ENCODE results near the gene JAM3. TPM values are rescaled to one million over a fixed set of nuclear protein-coding genes. Genes with fewer than 3 reads are reported as not detected.

JAM3 gene
- total and polyA plus RNA-seq, 10 of the 15 experiments (the other 5 are each of a cell fraction or from before 2014, with no cell fraction given): 0.04 to 1.1 (median 0.32) TPM; not detected in 1

- FAIRE-seq (no peak), ATAC-seq (no peak), DNase-seq (ENCODE audit: low read depth, low spot score) (no peak)
- Histone ChIP-seq H3K79me2 (ENCODE audit: control insufficient read depth, insufficient read depth, low read length) (no peaks in the 10 kb centered on the region), H3K4me2 (ENCODE audit: control insufficient read depth, insufficient read depth) (no peak overlapping the region), H3K9me3 (replicated peaks; ENCODE audit: control insufficient read depth, insufficient read depth, low read length) (no peaks in the 10 kb centered on the region), H3K27me3 (replicated peaks in 1 of 2; ENCODE audit: control insufficient read depth in 2 of 2, insufficient read depth in 2 of 2, low read length in 1 of 2) (no peaks in the 10 kb centered on the region; a peak in 2 of 4 replicates), H3K27ac (ENCODE audit: control insufficient read depth, insufficient read depth) (no peak overlapping the region), H3K9ac (ENCODE audit: control insufficient read depth, insufficient read depth, low read length) (no peak overlapping the region), H2AFZ (ENCODE audit: control insufficient read depth, low read depth, low read length) (no peak overlapping the region), H3K4me1 (ENCODE audit: control insufficient read depth, insufficient read depth, low read length) (peaks cover 4% of the 10 kb centered on the region; the same call in 1 of the 2 replicates), H3K36me3 (ENCODE audit: control insufficient read depth in 2 of 2, insufficient read depth in 2 of 2, low read length in 1 of 2) (no peaks in the 10 kb centered on the region), H4K20me1 (ENCODE audit: control insufficient read depth, insufficient read depth) (no peaks in the 10 kb centered on the region), H3K4me3 (no peak overlapping the region)
- no TSS peak for BruUV-seq (replicated peaks)
- ChIA-PET POLR2A (no interaction called here), RAD21 (ENCODE audit: unreplicated experiment) (no interaction called here), SMC1A (ENCODE audit: uncharacterized antibody, unreplicated experiment) (interaction anchor here (0.5 kb wide), 1 partner anchor 1055 kb away, joined by 4 read pairs; no protein-coding TSS in a partner anchor), CTCF (interaction anchor here (4.0 kb wide), 1 partner anchor 9 kb away, joined by 15 read pairs; no protein-coding TSS in a partner anchor)
- WGBS (ENCODE audit: insufficient coverage, insufficient replicate concordance, low lambda C conversion rate, missing lambda C conversion rate): 37% methylated on average over 27 of the region's 30 CpGs
- in situ Hi-C loops (cut with MboI) (no loop called here), intact Hi-C loops (cut with micrococcal nuclease; ENCODE audit: unreplicated experiment) (no loop called here)
- no peak for TF ChIP-seq POLR2AphosphoS5 (IDR thresholded peaks at IDR 0.05; ENCODE audit: low read length)
- no peak for TF ChIP-seq PAX8 (IDR thresholded peaks at IDR 0.05)
- TF ChIP-seq MYC (IDR thresholded peaks at IDR 0.05; ENCODE audit: insufficient read depth, insufficient read length, insufficient replicate concordance, low read length, severe bottlenecking): no peak
- TF ChIP-seq, protein P1, sequence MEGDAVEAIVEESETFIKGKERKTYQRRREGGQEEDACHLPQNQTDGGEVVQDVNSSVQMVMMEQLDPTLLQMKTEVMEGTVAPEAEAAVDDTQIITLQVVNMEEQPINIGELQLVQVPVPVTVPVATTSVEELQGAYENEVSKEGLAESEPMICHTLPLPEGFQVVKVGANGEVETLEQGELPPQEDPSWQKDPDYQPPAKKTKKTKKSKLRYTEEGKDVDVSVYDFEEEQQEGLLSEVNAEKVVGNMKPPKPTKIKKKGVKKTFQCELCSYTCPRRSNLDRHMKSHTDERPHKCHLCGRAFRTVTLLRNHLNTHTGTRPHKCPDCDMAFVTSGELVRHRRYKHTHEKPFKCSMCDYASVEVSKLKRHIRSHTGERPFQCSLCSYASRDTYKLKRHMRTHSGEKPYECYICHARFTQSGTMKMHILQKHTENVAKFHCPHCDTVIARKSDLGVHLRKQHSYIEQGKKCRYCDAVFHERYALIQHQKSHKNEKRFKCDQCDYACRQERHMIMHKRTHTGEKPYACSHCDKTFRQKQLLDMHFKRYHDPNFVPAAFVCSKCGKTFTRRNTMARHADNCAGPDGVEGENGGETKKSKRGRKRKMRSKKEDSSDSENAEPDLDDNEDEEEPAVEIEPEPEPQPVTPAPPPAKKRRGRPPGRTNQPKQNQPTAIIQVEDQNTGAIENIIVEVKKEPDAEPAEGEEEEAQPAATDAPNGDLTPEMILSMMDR (IDR thresholded peaks at IDR 0.05 in 2 of 3, conservative IDR thresholded peaks at IDR 0.05 in 1 of 3; ENCODE audit: control insufficient read depth in 2 of 3, extremely low read depth in 1 of 3, insufficient read depth in 1 of 3, low read depth in 3 of 3, low read length in 3 of 3): no peak
- no peak for TF ChIP-seq NFIC (IDR thresholded peaks at IDR 0.05; ENCODE audit: low read depth, low read length)
- no peak for TF ChIP-seq TBL1XR1 (IDR thresholded peaks at IDR 0.05; ENCODE audit: low read depth, low read length)
- TF ChIP-seq ELK1 (IDR thresholded peaks at IDR 0.05; ENCODE audit: low read depth, low read length): no peak
- TF ChIP-seq STAT3 (IDR thresholded peaks at IDR 0.05; ENCODE audit: low read depth, low read length): no peak
- TF ChIP-seq USF2 (IDR thresholded peaks at IDR 0.05; ENCODE audit: borderline replicate concordance, low read depth, low read length): no peak
- TF ChIP-seq KLF5 (IDR thresholded peaks at IDR 0.05; ENCODE audit: partially characterized antibody): no peak
- TF ChIP-seq, protein P2, sequence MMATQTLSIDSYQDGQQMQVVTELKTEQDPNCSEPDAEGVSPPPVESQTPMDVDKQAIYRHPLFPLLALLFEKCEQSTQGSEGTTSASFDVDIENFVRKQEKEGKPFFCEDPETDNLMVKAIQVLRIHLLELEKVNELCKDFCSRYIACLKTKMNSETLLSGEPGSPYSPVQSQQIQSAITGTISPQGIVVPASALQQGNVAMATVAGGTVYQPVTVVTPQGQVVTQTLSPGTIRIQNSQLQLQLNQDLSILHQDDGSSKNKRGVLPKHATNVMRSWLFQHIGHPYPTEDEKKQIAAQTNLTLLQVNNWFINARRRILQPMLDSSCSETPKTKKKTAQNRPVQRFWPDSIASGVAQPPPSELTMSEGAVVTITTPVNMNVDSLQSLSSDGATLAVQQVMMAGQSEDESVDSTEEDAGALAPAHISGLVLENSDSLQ (IDR thresholded peaks at IDR 0.05): no peak
- no peak for TF ChIP-seq E2F4 (IDR thresholded peaks at IDR 0.05; ENCODE audit: low read depth, low read length)
- TF ChIP-seq FOS (IDR thresholded peaks at IDR 0.05; ENCODE audit: borderline replicate concordance, extremely low read depth, insufficient read length): no peak
- no peak for TF ChIP-seq RB1 (IDR thresholded peaks at IDR 0.05; ENCODE audit: borderline replicate concordance)
Observed at GRCh38 chr11:134041791-134042696, 26.8 kb upstream of the JAM3 start.

Data from GM12878 (cell line).